ENCODE data around the gene PIGT. TPM values are rescaled to one million over a fixed set of nuclear protein-coding genes. Genes with fewer than 3 reads are reported as not detected.

The PIGT gene
- total RNA-seq, 2 donors from 2014 or later, result 45.0 to 59.1 TPM

- no peaks in the 10 kb centered on the region for H3K9me3 Mint-ChIP-seq
- H3K36me3 Mint-ChIP-seq, result peaks cover 7 to 8% of the 10 kb centered on the region in 2 donors
- DNase-seq (ENCODE audit: low spot score in 2 of 2) (no peak), ATAC-seq (no peak)
- H3K27ac Mint-ChIP-seq, result peak overlapping the region in 1 of 2 donors; percentile 18
These were observed 3.3 kb upstream of the PIGT start for GRCh38 chr20:45412653-45413052.

- Mint-ChIP-seq H3K27ac (no peak overlapping the region), H3K36me3 (peaks cover 7 to 8% of the 10 kb centered on the region in 2 donors), H3K9me3 (no peaks in the 10 kb centered on the region)
- ATAC-seq (no peak), DNase-seq (ENCODE audit: low spot score in 2 of 2) (no peak)
These were observed 2.5 kb upstream of the PIGT start for GRCh38 chr20:45413479-45413878.

GRCh38 chr20:45416917-45417316 is 976 bp downstream of the PIGT start:
- Mint-ChIP-seq H3K36me3 (peaks cover 8 to 15% of the 10 kb centered on the region in 2 donors), H3K9me3 (no peaks in the 10 kb centered on the region), H3K27ac (peak overlapping the region in 1 of 2 donors; percentile 97)
- DNase-seq (ENCODE audit: low spot score in 2 of 2) (no peak), ATAC-seq (no peak)

- DNase-seq (ENCODE audit: low spot score in 2 of 2), result no peak
- Mint-ChIP-seq H3K36me3 (peaks cover 8 to 15% of the 10 kb centered on the region in 2 donors), H3K27ac (peak overlapping the region; percentile 62 to 97), H3K9me3 (no peaks in the 10 kb centered on the region)
- peak in 1 of 2 donors; percentile 61 for ATAC-seq
These were observed 3.5 kb downstream of the PIGT start for GRCh38 chr20:45419188-45420091.

GRCh38 chr20:45420125-45420524 is 4.2 kb downstream of the PIGT start:
- H3K36me3 Mint-ChIP-seq, result peaks cover 8 to 15% of the 10 kb centered on the region in 2 donors
- H3K9me3 Mint-ChIP-seq, result no peaks in the 10 kb centered on the region
- ATAC-seq, result no peak
- no peak for DNase-seq (ENCODE audit: low spot score in 2 of 2)
- peak overlapping the region; percentile 11 to 25 for H3K27ac Mint-ChIP-seq

GRCh38 chr20:45423700-45424099 is 7.8 kb downstream of the PIGT start:
- no peak for DNase-seq (ENCODE audit: low spot score in 2 of 2)
- no peaks in the 10 kb centered on the region for H3K9me3 Mint-ChIP-seq
- peaks cover 0 to 8% of the 10 kb centered on the region in 2 donors for H3K36me3 Mint-ChIP-seq
- no peak overlapping the region for H3K27ac Mint-ChIP-seq
- no peak for ATAC-seq

- no peak for ATAC-seq
- DNase-seq (ENCODE audit: low spot score in 2 of 2), result no peak
- H3K36me3 Mint-ChIP-seq, result no peaks in the 10 kb centered on the region
- H3K9me3 Mint-ChIP-seq, result no peaks in the 10 kb centered on the region
- H3K27ac Mint-ChIP-seq, result peak overlapping the region in 1 of 2 donors; percentile 16
These were observed 9.6 kb downstream of the PIGT start for GRCh38 chr20:45425561-45425960.

- H3K27ac Mint-ChIP-seq, result no peak overlapping the region
- DNase-seq (ENCODE audit: low spot score in 2 of 2) (no peak), ATAC-seq (no peak)
- H3K36me3 Mint-ChIP-seq, result no peaks in the 10 kb centered on the region
- no peaks in the 10 kb centered on the region for H3K9me3 Mint-ChIP-seq
These were observed 10.5 kb downstream of the PIGT start for GRCh38 chr20:45426320-45427016.

GRCh38 chr20:45427236-45428149 is 11.6 kb downstream of the PIGT start:
- H3K36me3 Mint-ChIP-seq, result no peaks in the 10 kb centered on the region
- H3K9me3 Mint-ChIP-seq, result no peaks in the 10 kb centered on the region
- H3K27ac Mint-ChIP-seq, result peak overlapping the region in 1 of 2 donors; percentile 25
- ATAC-seq (no peak), DNase-seq (ENCODE audit: low spot score in 2 of 2) (no peak)

- DNase-seq (ENCODE audit: low spot score in 2 of 2), result no peak
- H3K9me3 Mint-ChIP-seq, result no peaks in the 10 kb centered on the region
- H3K36me3 Mint-ChIP-seq, result no peaks in the 10 kb centered on the region
- ATAC-seq, result no peak
- H3K27ac Mint-ChIP-seq, result no peak overlapping the region
These were observed 13.7 kb downstream of the PIGT start for GRCh38 chr20:45429618-45430017.

GRCh38 chr20:45432294-45432693 is 16.4 kb downstream of the PIGT start:
- DNase-seq (ENCODE audit: low spot score in 2 of 2), result no peak
- peak; percentile 8 to 41 for ATAC-seq
- H3K36me3 Mint-ChIP-seq, result no peaks in the 10 kb centered on the region
- H3K27ac Mint-ChIP-seq, result no peak overlapping the region
- H3K9me3 Mint-ChIP-seq, result no peaks in the 10 kb centered on the region

GRCh38 chr20:45433316-45433715 is 17.4 kb downstream of the PIGT start:
- ATAC-seq (no peak), DNase-seq (ENCODE audit: low spot score in 2 of 2) (no peak)
- Mint-ChIP-seq H3K27ac (peak overlapping the region; percentile 31 to 44), H3K9me3 (no peaks in the 10 kb centered on the region), H3K36me3 (no peaks in the 10 kb centered on the region)

- DNase-seq (ENCODE audit: low spot score in 2 of 2), result no peak
- no peak for ATAC-seq
- H3K9me3 Mint-ChIP-seq, result no peaks in the 10 kb centered on the region
- H3K36me3 Mint-ChIP-seq, result no peaks in the 10 kb centered on the region
- H3K27ac Mint-ChIP-seq, result peak overlapping the region in 1 of 2 donors; percentile 31
These were observed 18.0 kb downstream of the PIGT start for GRCh38 chr20:45433976-45434375.

GRCh38 chr20:45436732-45437485 is 21.0 kb downstream of the PIGT start:
- ATAC-seq (peak; percentile 98), DNase-seq (ENCODE audit: low spot score in 2 of 2) (peak; percentile 85 to 89)
- peak overlapping the region in 1 of 2 donors; percentile 84 for H3K27ac Mint-ChIP-seq
- no peaks in the 10 kb centered on the region for H3K9me3 Mint-ChIP-seq
- H3K36me3 Mint-ChIP-seq, result no peaks in the 10 kb centered on the region

GRCh38 chr20:45440424-45440823 is 24.5 kb downstream of the PIGT start:
- ATAC-seq, result no peak
- no peaks in the 10 kb centered on the region for H3K9me3 Mint-ChIP-seq
- H3K36me3 Mint-ChIP-seq, result no peaks in the 10 kb centered on the region
- DNase-seq (ENCODE audit: low spot score in 2 of 2), result no peak
- no peak overlapping the region for H3K27ac Mint-ChIP-seq

Measured in activated naive CD4-positive, alpha-beta T cell treated with anti-CD3 and anti-CD28 coated beads, Interleukin-2, amount 50 U/mL, for 72 hours (primary cell).